Effector memory CD4-positive, alpha-beta T cell (primary cell): ENCODE data around the gene ADAM33.

Source experiments
- DNase-seq, 3 donors: peaks; one replicate each; pipeline ENCODE4 v3.0.0-alpha.2; 2020
- H3K27ac ChIP-seq: 2 replicates; pipeline ENCODE4 v1.7.0; 2013; ENCODE audit warnings: mild to moderate bottlenecking, low read length, moderate library complexity; ENCODE audit not compliant: insufficient read depth, poor library complexity, severe bottlenecking
- H3K27me3 ChIP-seq: replicated peaks from 2 replicates; pipeline ENCODE4 v1.7.0; 2013; ENCODE audit warnings: mild to moderate bottlenecking, low read length; ENCODE audit not compliant: insufficient read depth, control insufficient read depth, poor library complexity, severe bottlenecking
- H3K36me3 ChIP-seq: 2 replicates; pipeline ENCODE4 v1.7.0; 2013; ENCODE audit warnings: mild to moderate bottlenecking, low read length, moderate library complexity; ENCODE audit not compliant: control insufficient read depth, insufficient read depth
- H3K4me1 ChIP-seq: 2 replicates; pipeline ENCODE4 v1.7.0; 2013; ENCODE audit warnings: low read length, mild to moderate bottlenecking; ENCODE audit not compliant: control insufficient read depth, insufficient read depth, poor library complexity, severe bottlenecking
- H3K4me3 ChIP-seq: 2 replicates; pipeline ENCODE4 v1.7.0; 2013; ENCODE audit warnings: low read length, low read depth, mild to moderate bottlenecking; ENCODE audit not compliant: insufficient read depth, poor library complexity, severe bottlenecking
- H3K9me3 ChIP-seq: 2 replicates; pipeline ENCODE4 v1.7.0; 2013; ENCODE audit warnings: mild to moderate bottlenecking, low read length, moderate library complexity; ENCODE audit not compliant: control insufficient read depth

The ADAM33 gene

DNA sequence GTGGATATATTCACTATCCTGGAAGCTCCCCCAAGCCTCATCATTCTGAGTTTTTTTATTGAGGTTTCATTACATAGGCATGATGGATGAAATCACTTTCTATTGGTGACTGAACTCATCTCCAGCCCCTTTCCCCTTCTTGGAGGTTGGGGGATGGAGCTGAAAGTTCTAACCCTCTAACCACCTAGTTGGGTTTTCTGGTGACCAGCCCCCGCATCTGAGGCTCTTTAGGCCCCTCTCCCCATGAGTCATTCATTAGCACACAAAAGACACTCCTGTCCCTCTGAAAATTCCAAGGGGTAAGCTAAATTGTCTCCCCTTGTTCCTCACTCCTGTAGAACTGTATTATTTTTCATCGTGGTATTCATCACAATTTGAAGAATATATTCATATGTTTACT lies 51.9 kb downstream of the ADAM33 start:
- Histone ChIP-seq H3K27ac (no peak overlapping the region), H3K4me1 (no peaks in the 10 kb centered on the region), H3K4me3 (no peak overlapping the region), H3K27me3 (no peaks in the 10 kb centered on the region), H3K9me3 (no peaks in the 10 kb centered on the region), H3K36me3 (no peaks in the 10 kb centered on the region)
- no peak for DNase-seq

DNA sequence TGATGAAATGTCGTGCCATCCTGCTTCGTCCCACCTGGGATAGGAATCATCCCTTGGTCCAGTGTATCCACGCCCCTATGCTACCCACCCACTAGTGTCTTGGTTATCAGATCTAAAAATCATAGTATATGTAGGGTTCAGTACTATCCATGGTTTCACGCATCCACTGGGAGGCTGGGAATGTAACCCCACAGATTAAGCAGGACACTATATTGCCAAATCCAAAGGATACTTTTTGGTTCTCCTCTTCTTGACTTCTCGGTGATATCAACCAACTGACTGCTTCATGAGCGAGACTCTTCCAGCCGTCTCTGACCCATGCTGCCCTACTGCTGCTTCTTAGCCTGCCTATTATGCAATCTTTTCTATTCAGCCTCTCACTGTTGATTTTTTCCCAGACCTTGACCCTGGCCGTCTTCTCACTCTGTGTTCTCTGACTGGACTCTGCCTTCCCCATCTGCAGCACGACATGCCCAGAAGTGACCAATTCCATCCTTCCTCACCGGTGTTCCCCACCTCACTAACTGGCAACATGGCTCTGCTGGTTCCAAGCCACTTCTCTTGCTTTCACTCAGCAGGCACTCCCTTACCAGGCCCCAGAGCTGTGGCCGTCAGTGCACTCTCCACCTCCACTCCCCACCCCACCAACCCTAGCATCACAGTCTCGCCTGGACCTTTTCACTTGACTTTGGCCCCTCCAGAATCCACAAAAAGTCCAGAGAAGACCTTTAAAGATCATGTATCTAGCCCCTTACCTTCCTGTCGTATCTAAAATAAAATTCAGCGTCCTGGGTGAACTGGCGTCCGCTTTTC lies 53.1 kb downstream of the ADAM33 start:
- no peaks in the 10 kb centered on the region for H3K4me1 ChIP-seq
- H3K4me3 ChIP-seq, result no peak overlapping the region
- H3K27ac ChIP-seq, result no peak overlapping the region
- H3K36me3 ChIP-seq, result no peaks in the 10 kb centered on the region
- no peak for DNase-seq
- H3K27me3 ChIP-seq, result no peaks in the 10 kb centered on the region
- H3K9me3 ChIP-seq, result no peaks in the 10 kb centered on the region

DNA sequence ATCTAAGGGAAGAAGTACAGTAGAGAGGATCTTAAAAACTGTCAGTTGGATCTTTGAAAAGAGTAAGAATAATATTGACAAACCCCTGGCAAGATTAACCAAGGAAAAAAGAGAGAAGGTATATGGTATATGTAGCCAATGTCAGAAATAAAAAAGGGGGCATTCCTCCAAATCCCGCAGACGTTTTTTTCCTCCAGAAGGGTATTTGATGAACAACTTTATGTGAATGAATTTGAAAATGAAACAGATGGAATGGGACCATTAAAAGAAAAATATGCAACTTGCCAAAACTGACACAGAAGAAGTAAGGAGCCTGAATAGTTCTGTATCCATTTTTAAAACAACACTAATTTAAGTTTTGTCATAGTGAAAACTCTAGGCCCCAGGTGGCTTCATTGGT lies 54.3 kb downstream of the ADAM33 start:
- H3K36me3 ChIP-seq, result no peaks in the 10 kb centered on the region
- no peaks in the 10 kb centered on the region for H3K27me3 ChIP-seq
- no peak overlapping the region for H3K27ac ChIP-seq
- no peaks in the 10 kb centered on the region for H3K9me3 ChIP-seq
- H3K4me1 ChIP-seq, result no peaks in the 10 kb centered on the region
- DNase-seq, result no peak
- H3K4me3 ChIP-seq, result no peak overlapping the region

DNA sequence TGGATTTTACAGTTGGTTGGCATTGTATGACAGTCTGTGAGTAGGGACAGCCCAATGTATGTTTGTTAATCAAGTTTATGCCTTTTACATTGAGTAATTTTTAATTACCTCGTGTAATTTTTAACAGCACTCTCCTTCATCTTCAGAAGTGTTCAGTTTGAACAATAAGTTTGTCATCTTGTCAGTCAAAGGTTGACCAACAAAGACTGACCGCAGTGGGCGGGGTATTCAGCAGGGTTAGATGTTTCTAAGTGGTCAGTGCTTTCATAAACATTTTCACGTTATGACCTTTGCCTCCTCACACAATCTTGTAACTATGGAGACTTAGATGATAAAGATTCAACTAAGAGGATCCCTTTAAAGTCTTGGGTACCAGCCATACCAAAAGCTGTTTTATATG lies 59.4 kb downstream of the ADAM33 start:
- no peaks in the 10 kb centered on the region for H3K36me3 ChIP-seq
- H3K9me3 ChIP-seq, result no peaks in the 10 kb centered on the region
- no peak overlapping the region for H3K27ac ChIP-seq
- no peak for DNase-seq
- no peak overlapping the region for H3K4me3 ChIP-seq
- H3K4me1 ChIP-seq, result no peaks in the 10 kb centered on the region
- no peaks in the 10 kb centered on the region for H3K27me3 ChIP-seq

DNA sequence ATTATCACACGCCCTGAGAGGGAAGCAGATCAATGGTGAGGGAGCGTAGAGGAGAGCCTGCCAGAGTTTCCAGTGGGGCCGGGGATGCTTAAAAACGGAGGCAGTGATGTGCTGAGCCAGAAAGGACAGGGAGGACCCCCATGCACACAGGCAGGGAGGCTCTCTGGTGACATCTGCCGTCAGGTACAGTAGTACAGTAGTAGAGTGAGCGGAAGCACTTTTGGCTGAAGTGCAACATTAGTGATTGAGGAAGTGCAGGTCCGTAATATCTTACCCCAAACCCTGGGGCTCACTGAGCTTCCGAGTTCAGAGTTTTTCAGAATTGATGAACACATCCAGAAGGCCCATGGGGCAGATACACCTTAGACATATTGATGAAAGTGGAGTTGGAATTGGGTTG lies 60.7 kb downstream of the ADAM33 start:
- Histone ChIP-seq H3K27me3 (no peaks in the 10 kb centered on the region), H3K27ac (no peak overlapping the region), H3K9me3 (no peaks in the 10 kb centered on the region), H3K4me3 (no peak overlapping the region), H3K36me3 (no peaks in the 10 kb centered on the region), H3K4me1 (no peaks in the 10 kb centered on the region)
- DNase-seq, result no peak
